HCT116 (cell line): ENCODE data around the gene HYAL1. TPM values are rescaled to one million over a fixed set of nuclear protein-coding genes. Genes with fewer than 3 reads are reported as not detected.

Source experiments
- ATAC-seq: fragments of 200-7000 bp; cut with Tn5 transposase; 2 replicates; pipeline ENCODE4 v1.9.1; 2020; ENCODE audit warnings: mild to moderate bottlenecking, moderate library complexity
- BruUV-seq: library from RNA; stranded (reverse); fragments of 400-500 nt; replicated peaks from 2 replicates; lab custom pipeline; 2021; lab: Mats Ljungman, UMichigan
- CTCF ChIA-PET: fragments of 300-600 bp; sonication (Branson Sonifier 250); formaldehyde crosslinking; loops from one replicate; lab custom pipeline; 2021; ENCODE audit warnings: antibody characterized with exemption; lab: Charles Lee
- POLR2A ChIA-PET: fragments of 300-600, 350-600 bp; sonication (Branson Sonifier 250); formaldehyde crosslinking; loops from one replicate; lab custom pipeline; 2021; ENCODE audit warnings: antibody characterized with exemption; lab: Charles Lee
- RAD21 ChIA-PET, 2 experiments: fragments of 300-600 bp; sonication (Branson Sonifier 250); formaldehyde crosslinking; loops; one replicate each; lab custom pipeline; 2023; ENCODE audit warnings: low total read pairs in 2 of 2; ENCODE audit not compliant: uncharacterized antibody in 2 of 2, unreplicated experiment in 2 of 2, low non-redundant PET in 1 of 2; lab: Charles Lee
- DNase-seq: peaks from one replicate; pipeline ENCODE4 v3.0.0-alpha.2; 2010; ENCODE audit warnings: low read depth, low spot score
- H2AFZ ChIP-seq: fragments of 200-600 bp; shearing (Covaris generic), sonication (generic); 2 replicates; pipeline ENCODE4 v1.6.1; 2017; ENCODE audit warnings: low read depth, mixed run types, mixed read lengths, antibody characterized with exemption, low read length; ENCODE audit not compliant: poor library complexity, severe bottlenecking
- H3K27ac ChIP-seq: 2 replicates; pipeline ENCODE4 v1.5.1; 2012; ENCODE audit warnings: low read depth, low read length
- H3K27me3 ChIP-seq: fragments of 200-600 bp; sonication (generic); 2 replicates; pipeline ENCODE4 v1.6.1; 2016; ENCODE audit warnings: mixed run types, low read length, mixed read lengths; ENCODE audit not compliant: insufficient read depth
- H3K36me3 ChIP-seq, 2 experiments: fragments of 200-500 bp in 1 of 2; fragments of 200-600 bp in 1 of 2; sonication (Bioruptor generic) in 1 of 2; sonication (generic) in 1 of 2; 2 replicates each; pipeline versions ENCODE4 v1.5.1 to v1.6.1; 2014 to 2016; ENCODE audit warnings: low read length in 2 of 2, inconsistent platforms in 1 of 2, mixed read lengths in 1 of 2, mixed run types in 1 of 2; ENCODE audit not compliant: insufficient read depth in 2 of 2, control insufficient read depth in 1 of 2
- H3K4me1 ChIP-seq, 2 experiments: fragments of 200-600 bp in 1 of 2; sonication (generic) in 1 of 2; 2 replicates each; pipeline versions ENCODE4 v1.5.1 to v1.6.1; 2012 to 2017; ENCODE audit warnings: low read length in 2 of 2, inconsistent platforms in 1 of 2, mild to moderate bottlenecking in 1 of 2, mixed read lengths in 1 of 2, mixed run types in 1 of 2, moderate library complexity in 1 of 2; ENCODE audit not compliant: insufficient read depth in 2 of 2, control insufficient read depth in 1 of 2
- H3K4me2 ChIP-seq: fragments of 200-600 bp; sonication (generic); 2 replicates; pipeline ENCODE4 v1.6.1; 2017; ENCODE audit warnings: mixed run types, low read length, mixed read lengths
- H3K4me3 ChIP-seq, 2 experiments: fragments of 200-600 bp in 1 of 2; sonication (generic) in 1 of 2; replicated peaks in 1 of 2; 2 replicates each; pipeline ENCODE4 v1.5.1; 2011 to 2016; ENCODE audit warnings: low read length in 2 of 2, control low read depth in 1 of 2, low read depth in 1 of 2, mild to moderate bottlenecking in 1 of 2, mixed read lengths in 1 of 2, mixed run types in 1 of 2
- H3K79me2 ChIP-seq: fragments of 200-600 bp; sonication (generic); 2 replicates; pipeline ENCODE4 v1.6.1; 2017; ENCODE audit warnings: mild to moderate bottlenecking, mixed run types, low read length, moderate library complexity, mixed read lengths; ENCODE audit not compliant: insufficient read depth
- H3K9ac ChIP-seq: fragments of 200-600 bp; sonication (generic); 2 replicates; pipeline ENCODE4 v1.6.1; 2016; ENCODE audit warnings: low read length, mixed read lengths
- H3K9me2 ChIP-seq: fragments of 200-600 bp; sonication (generic), shearing (Covaris generic); 2 replicates; pipeline ENCODE4 v1.6.1; 2017; ENCODE audit warnings: mixed run types, mild to moderate bottlenecking, moderate library complexity; ENCODE audit not compliant: insufficient read depth
- H3K9me3 ChIP-seq, 2 experiments: fragments of 200-500 bp in 1 of 2; fragments of 200-600 bp in 1 of 2; sonication (Bioruptor generic) in 1 of 2; sonication (generic) in 1 of 2; 2 replicates each; pipeline ENCODE4 v1.6.1; 2014 to 2017; ENCODE audit warnings: low read length in 2 of 2, mixed read lengths in 2 of 2, inconsistent platforms in 1 of 2, low read depth in 1 of 2, mild to moderate bottlenecking in 1 of 2, mixed run types in 1 of 2, moderate library complexity in 1 of 2; ENCODE audit not compliant: control insufficient read depth in 1 of 2, insufficient read depth in 1 of 2
- H4K20me1 ChIP-seq: fragments of 200-600 bp; sonication (generic), shearing (Covaris generic); 2 replicates; pipeline ENCODE4 v1.6.1; 2017; ENCODE audit warnings: mixed run types, mild to moderate bottlenecking, moderate library complexity; ENCODE audit not compliant: insufficient read depth
- CBX3 ChIP-seq: IDR thresholded peaks from 2 replicates; pipeline ENCODE4 v1.6.1; 2012; ENCODE audit warnings: low read depth
- CEBPB ChIP-seq: IDR thresholded peaks from 2 replicates; pipeline ENCODE4 v1.6.1; 2012; ENCODE audit warnings: low read depth
- ELF1 ChIP-seq: IDR thresholded peaks from 2 replicates; pipeline ENCODE4 v1.6.1; 2012; ENCODE audit warnings: low read depth, borderline replicate concordance
- EZH2 ChIP-seq: fragments of 200-600 bp; sonication (generic); IDR thresholded peaks from 2 replicates; pipeline ENCODE4 v1.6.1; 2017; ENCODE audit warnings: antibody characterized with exemption, mixed run types
- EZH2phosphoT487 ChIP-seq: fragments of 200-600 bp; IDR thresholded peaks from 2 replicates; pipeline ENCODE4 v1.6.1; 2018; ENCODE audit warnings: antibody characterized with exemption, borderline replicate concordance
- POLR2AphosphoS5 ChIP-seq: IDR thresholded peaks from 2 replicates; pipeline ENCODE4 v1.6.1; 2011; ENCODE audit warnings: mild to moderate bottlenecking, low read depth, low read length, moderate library complexity
- SP1 ChIP-seq: IDR thresholded peaks from 2 replicates; pipeline ENCODE4 v1.6.1; 2012; ENCODE audit warnings: low read depth
- SRF ChIP-seq: IDR thresholded peaks from 2 replicates; pipeline ENCODE4 v1.6.1; 2012; ENCODE audit warnings: low read depth
- TCF7L2 ChIP-seq: IDR thresholded peaks from 2 replicates; pipeline ENCODE4 v1.7.0; 2011; ENCODE audit warnings: borderline replicate concordance, inconsistent platforms; ENCODE audit not compliant: insufficient read depth, insufficient read length; ENCODE audit errors: extremely low read depth
- ZFX ChIP-seq: fragments of 450-650 bp; IDR thresholded peaks from 2 replicates; pipeline ENCODE4 v1.6.1; 2017
- ZNF274 ChIP-seq: fragments of 200-500 bp; sonication (Bioruptor generic); IDR thresholded peaks from 2 replicates; pipeline ENCODE4 v1.6.1; 2014; ENCODE audit warnings: mild to moderate bottlenecking, low read depth, low read length, inconsistent platforms
- intact Hi-C: fragments of 100-400 bp; cut with micrococcal nuclease; formaldehyde crosslinking; loops from 2 replicates; pipeline ENCODE4 v1.10.0; 2022
- total RNA-seq: library from RNA; stranded (reverse); gene quantifications from one replicate; pipeline ENCODE4 v1.2.1, GENCODE V29; 2021; ENCODE audit not compliant: unreplicated experiment
- TF ChIP-seq, protein P1 (sequence below): IDR thresholded peaks from 2 replicates; pipeline ENCODE4 v1.6.1; 2012; ENCODE audit warnings: low read depth
- TF ChIP-seq, protein P2 (sequence below): IDR thresholded peaks from 2 replicates; pipeline ENCODE4 v1.6.1; 2011; ENCODE audit warnings: mild to moderate bottlenecking, low read length, moderate library complexity; ENCODE audit not compliant: insufficient replicate concordance; ENCODE audit errors: extremely low read depth
- TF ChIP-seq, protein P3 (sequence below): IDR thresholded peaks from 2 replicates; pipeline ENCODE4 v1.6.1; 2012
- TF ChIP-seq, protein P4 (sequence below), 3 experiments: fragments of 200-600 bp in 1 of 3; sonication (generic) in 1 of 3; IDR thresholded peaks in 2 of 3; conservative IDR thresholded peaks in 1 of 3; 2 replicates each; pipeline ENCODE4 v1.5.1; 2012 to 2017; ENCODE audit warnings: low read depth in 2 of 3, low read length in 2 of 3, antibody characterized with exemption in 1 of 3, borderline replicate concordance in 1 of 3, control low read depth in 1 of 3, mild to moderate bottlenecking in 1 of 3, mixed read lengths in 1 of 3, mixed run types in 1 of 3, moderate library complexity in 1 of 3; ENCODE audit not compliant: insufficient read depth in 1 of 3

The HYAL1 gene
- total RNA-seq, 1 experiment from 2014 or later: 6.1 TPM

DNA sequence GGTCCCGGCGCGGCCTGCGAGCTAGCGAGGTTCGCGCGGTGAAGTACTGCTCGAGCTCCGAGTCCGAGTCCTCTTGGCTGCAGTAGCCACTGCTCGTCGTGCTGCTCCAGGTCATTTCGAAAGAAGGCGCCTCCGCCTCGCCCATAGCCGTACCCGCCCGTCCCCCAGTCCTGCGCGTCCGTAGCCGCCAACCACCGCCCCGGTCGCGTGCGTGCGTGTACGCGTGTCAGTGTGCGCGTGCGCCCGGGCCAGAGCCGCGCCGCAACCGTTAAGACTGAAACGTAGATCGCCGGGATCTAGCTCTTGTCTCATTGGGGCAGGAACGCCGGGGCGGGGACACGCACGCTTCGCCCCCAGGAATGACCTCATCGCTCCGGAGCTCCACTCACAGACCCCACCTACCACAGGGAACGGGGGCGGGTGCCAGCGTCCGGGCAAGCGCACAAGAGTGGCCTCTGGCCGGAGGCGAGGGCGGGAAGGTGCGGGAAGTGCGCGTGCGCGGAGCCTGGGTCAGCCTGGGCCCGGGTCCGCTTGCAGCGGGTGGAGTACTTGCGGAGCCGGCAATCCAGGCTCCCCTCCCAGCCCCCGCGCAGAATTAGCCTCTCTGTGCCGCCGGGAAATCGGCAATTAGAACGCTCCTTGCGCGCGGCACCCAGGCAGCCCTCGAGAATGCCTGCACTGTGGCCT is 33.9 kb upstream of the HYAL1 start:
- Histone ChIP-seq H3K9me2 (no peaks in the 10 kb centered on the region), H3K4me2 (peak overlapping the region; percentile 95), H3K9ac (peak overlapping the region; percentile 98), H3K27me3 (no peaks in the 10 kb centered on the region), H3K9me3 (no peaks in the 10 kb centered on the region), H3K27ac (peak overlapping the region; percentile 82), H2AFZ (no peak overlapping the region), H3K36me3 (peaks cover 2 to 16% of the 10 kb centered on the region in 2 experiments; a peak in 2 of 4 replicates), H4K20me1 (no peaks in the 10 kb centered on the region; the same call in 1 of the 2 replicates), H3K4me3 (peak overlapping the region; percentile 72 to 89), H3K79me2 (peaks cover 70% of the 10 kb centered on the region), H3K4me1 (peaks cover 29 to 69% of the 10 kb centered on the region in 2 experiments)
- ChIA-PET RAD21 (interaction anchor here (0.9 to 1.6 kb wide), 4 partner anchors 9 to 277 kb away, joined by 3 to 5 read pairs (median 4); partner anchors contain the start of genes HYAL3 (in 1 of the 2), NAA80 (in 1 of the 2) and TUSC2 (in 1 of the 2)), CTCF (interaction anchor here (0.9 to 2.6 kb wide), 13 partner anchors 9 to 274 kb away, joined by 3 to 24 read pairs (median 7); partner anchors contain the start of genes CISH, CYB561D2, GNAI2 and NPRL2), POLR2A (interaction anchor here (0.6 to 3.1 kb wide), 13 partner anchors 8 to 275 kb away, joined by 3 to 25 read pairs (median 4); partner anchors contain the start of genes CISH, CYB561D2, GNAI2 and HYAL2)
- peak; percentile 86 for ATAC-seq
- intact Hi-C loops: no loop called here
- TF ChIP-seq TCF7L2 (peak; percentile 28), POLR2AphosphoS5 (peak; percentile 92), EZH2phosphoT487 (no peak), SP1 (no peak), SRF (no peak), ZNF274 (no peak), ELF1 (no peak), ZFX (no peak), CBX3 (no peak), EZH2 (no peak), CEBPB (no peak)
- TF ChIP-seq, protein P1, sequence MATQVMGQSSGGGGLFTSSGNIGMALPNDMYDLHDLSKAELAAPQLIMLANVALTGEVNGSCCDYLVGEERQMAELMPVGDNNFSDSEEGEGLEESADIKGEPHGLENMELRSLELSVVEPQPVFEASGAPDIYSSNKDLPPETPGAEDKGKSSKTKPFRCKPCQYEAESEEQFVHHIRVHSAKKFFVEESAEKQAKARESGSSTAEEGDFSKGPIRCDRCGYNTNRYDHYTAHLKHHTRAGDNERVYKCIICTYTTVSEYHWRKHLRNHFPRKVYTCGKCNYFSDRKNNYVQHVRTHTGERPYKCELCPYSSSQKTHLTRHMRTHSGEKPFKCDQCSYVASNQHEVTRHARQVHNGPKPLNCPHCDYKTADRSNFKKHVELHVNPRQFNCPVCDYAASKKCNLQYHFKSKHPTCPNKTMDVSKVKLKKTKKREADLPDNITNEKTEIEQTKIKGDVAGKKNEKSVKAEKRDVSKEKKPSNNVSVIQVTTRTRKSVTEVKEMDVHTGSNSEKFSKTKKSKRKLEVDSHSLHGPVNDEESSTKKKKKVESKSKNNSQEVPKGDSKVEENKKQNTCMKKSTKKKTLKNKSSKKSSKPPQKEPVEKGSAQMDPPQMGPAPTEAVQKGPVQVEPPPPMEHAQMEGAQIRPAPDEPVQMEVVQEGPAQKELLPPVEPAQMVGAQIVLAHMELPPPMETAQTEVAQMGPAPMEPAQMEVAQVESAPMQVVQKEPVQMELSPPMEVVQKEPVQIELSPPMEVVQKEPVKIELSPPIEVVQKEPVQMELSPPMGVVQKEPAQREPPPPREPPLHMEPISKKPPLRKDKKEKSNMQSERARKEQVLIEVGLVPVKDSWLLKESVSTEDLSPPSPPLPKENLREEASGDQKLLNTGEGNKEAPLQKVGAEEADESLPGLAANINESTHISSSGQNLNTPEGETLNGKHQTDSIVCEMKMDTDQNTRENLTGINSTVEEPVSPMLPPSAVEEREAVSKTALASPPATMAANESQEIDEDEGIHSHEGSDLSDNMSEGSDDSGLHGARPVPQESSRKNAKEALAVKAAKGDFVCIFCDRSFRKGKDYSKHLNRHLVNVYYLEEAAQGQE: no peak
- TF ChIP-seq, protein P2, sequence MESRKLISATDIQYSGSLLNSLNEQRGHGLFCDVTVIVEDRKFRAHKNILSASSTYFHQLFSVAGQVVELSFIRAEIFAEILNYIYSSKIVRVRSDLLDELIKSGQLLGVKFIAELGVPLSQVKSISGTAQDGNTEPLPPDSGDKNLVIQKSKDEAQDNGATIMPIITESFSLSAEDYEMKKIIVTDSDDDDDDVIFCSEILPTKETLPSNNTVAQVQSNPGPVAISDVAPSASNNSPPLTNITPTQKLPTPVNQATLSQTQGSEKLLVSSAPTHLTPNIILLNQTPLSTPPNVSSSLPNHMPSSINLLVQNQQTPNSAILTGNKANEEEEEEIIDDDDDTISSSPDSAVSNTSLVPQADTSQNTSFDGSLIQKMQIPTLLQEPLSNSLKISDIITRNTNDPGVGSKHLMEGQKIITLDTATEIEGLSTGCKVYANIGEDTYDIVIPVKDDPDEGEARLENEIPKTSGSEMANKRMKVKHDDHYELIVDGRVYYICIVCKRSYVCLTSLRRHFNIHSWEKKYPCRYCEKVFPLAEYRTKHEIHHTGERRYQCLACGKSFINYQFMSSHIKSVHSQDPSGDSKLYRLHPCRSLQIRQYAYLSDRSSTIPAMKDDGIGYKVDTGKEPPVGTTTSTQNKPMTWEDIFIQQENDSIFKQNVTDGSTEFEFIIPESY: no peak
- TF ChIP-seq, protein P3, sequence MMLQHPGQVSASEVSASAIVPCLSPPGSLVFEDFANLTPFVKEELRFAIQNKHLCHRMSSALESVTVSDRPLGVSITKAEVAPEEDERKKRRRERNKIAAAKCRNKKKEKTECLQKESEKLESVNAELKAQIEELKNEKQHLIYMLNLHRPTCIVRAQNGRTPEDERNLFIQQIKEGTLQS: no peak
- TF ChIP-seq, protein P4, sequence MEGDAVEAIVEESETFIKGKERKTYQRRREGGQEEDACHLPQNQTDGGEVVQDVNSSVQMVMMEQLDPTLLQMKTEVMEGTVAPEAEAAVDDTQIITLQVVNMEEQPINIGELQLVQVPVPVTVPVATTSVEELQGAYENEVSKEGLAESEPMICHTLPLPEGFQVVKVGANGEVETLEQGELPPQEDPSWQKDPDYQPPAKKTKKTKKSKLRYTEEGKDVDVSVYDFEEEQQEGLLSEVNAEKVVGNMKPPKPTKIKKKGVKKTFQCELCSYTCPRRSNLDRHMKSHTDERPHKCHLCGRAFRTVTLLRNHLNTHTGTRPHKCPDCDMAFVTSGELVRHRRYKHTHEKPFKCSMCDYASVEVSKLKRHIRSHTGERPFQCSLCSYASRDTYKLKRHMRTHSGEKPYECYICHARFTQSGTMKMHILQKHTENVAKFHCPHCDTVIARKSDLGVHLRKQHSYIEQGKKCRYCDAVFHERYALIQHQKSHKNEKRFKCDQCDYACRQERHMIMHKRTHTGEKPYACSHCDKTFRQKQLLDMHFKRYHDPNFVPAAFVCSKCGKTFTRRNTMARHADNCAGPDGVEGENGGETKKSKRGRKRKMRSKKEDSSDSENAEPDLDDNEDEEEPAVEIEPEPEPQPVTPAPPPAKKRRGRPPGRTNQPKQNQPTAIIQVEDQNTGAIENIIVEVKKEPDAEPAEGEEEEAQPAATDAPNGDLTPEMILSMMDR (IDR thresholded peaks at IDR 0.05 in 2 of 3, conservative IDR thresholded peaks at IDR 0.05 in 1 of 3; ENCODE audit: borderline replicate concordance in 1 of 3, insufficient read depth in 1 of 3, low read depth in 2 of 3, low read length in 2 of 3): no peak
- no TSS peak for BruUV-seq
- peak; percentile 97 for DNase-seq
